LNCAP (cell line): ENCODE results near the gene TMEM219.

Experiments used
- TF ChIP-seq, protein P1 (sequence below): fragments of 450-650 bp; IDR thresholded peaks from 2 replicates; pipeline ENCODE4 v1.5.1; 2017; ENCODE audit warnings: mild to moderate bottlenecking

The TMEM219 gene

DNA sequence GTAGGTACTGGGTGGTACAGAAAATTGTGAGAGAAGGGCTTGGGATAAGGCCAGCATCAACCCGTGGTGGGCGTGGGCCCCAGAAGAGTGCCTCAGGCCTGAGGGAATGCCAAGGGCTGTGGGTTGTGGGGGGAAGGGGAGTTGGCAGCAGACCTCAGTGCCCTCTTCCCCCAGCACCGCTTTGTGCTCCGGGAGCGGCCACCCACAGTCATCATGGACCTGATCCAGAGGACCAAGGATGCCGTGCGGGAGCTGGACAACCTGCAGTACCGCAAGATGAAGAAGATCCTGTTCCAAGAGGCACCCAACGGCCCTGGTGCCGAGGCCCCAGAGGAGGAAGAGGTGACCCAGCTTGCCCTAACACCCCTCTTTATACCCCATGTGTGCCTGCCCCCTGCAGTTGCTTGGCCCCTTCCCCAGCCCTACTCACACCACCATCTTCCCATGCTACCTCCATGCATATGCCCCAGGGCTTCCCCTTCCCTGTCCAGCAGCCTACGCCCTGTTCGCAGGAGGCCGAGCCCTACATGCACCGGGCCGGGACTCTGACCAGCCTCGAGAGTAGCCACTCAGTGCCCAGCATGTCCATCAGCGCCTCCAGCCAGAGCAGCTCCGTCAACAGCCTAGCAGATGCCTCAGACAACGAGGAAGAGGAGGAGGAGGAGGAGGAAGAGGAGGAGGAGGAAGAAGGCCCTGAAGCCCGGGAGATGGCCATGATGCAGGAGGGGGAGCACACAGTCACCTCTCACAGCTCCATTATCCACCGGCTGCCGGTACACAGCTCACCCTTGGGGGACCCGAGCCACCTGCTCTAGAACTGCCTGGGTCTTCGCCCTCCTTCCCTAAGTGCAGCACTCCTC is 20.9 kb downstream of the TMEM219 start:
- TF ChIP-seq, protein P1, sequence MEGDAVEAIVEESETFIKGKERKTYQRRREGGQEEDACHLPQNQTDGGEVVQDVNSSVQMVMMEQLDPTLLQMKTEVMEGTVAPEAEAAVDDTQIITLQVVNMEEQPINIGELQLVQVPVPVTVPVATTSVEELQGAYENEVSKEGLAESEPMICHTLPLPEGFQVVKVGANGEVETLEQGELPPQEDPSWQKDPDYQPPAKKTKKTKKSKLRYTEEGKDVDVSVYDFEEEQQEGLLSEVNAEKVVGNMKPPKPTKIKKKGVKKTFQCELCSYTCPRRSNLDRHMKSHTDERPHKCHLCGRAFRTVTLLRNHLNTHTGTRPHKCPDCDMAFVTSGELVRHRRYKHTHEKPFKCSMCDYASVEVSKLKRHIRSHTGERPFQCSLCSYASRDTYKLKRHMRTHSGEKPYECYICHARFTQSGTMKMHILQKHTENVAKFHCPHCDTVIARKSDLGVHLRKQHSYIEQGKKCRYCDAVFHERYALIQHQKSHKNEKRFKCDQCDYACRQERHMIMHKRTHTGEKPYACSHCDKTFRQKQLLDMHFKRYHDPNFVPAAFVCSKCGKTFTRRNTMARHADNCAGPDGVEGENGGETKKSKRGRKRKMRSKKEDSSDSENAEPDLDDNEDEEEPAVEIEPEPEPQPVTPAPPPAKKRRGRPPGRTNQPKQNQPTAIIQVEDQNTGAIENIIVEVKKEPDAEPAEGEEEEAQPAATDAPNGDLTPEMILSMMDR = no peak

DNA sequence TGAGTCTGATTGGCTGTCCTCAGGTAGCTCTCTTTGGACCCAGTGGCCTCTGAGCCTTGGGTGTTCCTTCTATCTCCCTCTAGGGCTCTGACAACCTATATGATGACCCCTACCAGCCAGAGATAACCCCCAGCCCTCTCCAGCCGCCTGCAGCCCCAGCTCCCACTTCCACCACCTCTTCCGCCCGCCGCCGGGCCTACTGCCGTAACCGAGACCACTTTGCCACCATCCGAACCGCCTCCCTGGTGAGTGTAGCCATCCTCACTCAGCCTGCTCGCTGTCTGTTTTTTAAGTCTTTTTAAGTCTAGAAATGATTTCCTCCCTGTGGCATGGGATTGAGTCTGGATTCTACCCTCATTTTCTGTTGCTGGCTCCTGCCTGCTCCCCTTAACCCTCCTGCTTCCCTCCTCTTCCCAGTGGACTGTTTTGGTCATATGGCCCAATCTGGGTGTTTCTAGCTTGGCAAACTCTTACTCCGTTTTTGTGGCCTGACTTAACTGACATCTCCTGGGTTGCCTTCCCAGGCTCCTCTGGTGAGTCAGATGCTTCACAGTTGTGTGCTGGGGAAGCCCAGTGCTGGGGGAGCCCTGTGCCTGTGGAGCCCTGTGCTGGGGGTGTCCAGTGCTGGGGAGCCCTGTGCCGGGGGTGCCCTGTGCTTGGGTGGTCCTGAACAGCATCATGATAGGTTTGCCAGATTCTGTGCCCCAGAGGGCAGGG is 21.7 kb downstream of the TMEM219 start:
- TF ChIP-seq, protein P1 = no peak

DNA sequence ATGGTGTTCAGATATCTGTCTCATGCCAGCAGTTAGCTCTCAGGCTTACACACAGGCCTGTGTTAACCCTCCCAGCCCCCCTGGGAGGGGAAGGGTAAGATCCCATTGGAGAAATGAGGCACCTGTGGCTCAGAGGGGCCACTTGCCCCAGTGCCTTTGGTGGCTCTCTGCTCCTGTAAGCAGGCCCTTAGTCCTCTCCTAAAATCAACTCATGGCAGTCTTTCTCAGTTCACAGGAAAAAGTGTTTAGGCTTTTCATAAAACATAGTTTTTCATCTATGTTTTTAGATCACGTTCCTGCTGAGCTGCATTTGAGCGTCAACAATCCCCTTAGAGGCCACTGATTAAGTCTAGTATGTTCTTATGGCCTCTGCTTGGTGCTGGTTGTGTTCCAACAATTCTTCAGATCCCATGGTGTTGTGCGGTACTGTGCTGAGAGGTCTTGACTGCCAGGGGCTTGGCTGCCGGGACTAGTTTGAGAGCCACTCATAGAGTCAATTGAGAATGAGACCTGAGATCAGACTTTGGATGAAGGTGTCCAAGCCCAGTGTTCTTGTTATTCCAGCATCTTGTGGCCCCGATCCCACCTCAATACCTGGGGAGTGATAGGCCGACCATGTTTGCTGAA is 22.4 kb downstream of the TMEM219 start:
- TF ChIP-seq, protein P1 = no peak

DNA sequence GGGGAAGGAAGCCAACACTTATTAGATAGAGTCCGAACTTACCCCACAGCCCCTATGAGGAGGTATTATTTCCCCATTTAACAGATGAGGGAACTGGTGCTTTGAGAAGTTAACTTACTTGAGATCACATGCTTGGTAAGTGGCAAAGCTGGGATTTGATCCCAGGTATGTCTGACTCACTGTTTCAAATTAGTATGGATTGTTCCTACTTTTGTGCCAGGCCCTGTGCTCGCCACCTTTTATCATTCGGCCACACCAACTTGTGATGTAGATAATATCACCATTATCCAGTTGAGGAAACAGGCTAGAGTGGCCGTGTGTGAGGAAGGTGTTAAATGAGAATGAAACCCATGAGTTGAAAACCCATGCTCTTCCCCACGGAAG is 22.9 kb downstream of the TMEM219 start:
- TF ChIP-seq, protein P1 = no peak

DNA sequence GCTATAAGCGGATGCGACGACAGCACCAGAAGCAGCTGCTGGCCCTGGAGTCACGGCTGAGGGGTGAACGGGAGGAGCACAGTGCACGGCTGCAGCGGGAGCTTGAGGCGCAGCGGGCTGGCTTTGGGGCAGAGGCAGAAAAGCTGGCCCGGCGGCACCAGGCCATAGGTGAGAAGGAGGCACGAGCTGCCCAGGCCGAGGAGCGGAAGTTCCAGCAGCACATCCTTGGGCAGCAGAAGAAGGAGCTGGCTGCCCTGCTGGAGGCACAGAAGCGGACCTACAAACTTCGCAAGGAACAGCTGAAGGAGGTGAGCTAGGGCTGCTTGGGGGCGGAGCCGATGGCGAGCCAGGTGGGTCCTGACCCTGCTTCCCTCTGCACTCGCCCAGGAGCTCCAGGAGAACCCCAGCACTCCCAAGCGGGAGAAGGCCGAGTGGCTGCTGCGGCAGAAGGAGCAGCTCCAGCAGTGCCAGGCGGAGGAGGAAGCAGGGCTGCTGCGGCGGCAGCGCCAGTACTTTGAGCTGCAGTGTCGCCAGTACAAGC is 23.5 kb downstream of the TMEM219 start:
- TF ChIP-seq, protein P1 = no peak

DNA sequence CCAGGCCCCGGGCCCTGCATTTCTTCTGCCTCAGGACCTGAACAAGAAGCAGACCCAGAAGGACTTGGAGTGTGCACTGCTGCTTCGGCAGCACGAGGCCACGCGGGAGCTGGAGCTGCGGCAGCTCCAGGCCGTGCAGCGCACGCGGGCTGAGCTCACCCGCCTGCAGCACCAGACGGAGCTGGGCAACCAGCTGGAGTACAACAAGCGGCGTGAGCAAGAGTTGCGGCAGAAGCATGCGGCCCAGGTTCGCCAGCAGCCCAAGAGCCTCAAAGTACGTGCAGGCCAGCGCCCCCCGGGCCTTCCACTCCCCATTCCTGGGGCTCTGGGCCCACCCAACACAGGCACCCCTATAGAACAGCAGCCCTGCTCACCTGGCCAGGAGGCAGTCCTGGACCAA is 24.4 kb downstream of the TMEM219 start:
- TF ChIP-seq, protein P1 = no peak

DNA sequence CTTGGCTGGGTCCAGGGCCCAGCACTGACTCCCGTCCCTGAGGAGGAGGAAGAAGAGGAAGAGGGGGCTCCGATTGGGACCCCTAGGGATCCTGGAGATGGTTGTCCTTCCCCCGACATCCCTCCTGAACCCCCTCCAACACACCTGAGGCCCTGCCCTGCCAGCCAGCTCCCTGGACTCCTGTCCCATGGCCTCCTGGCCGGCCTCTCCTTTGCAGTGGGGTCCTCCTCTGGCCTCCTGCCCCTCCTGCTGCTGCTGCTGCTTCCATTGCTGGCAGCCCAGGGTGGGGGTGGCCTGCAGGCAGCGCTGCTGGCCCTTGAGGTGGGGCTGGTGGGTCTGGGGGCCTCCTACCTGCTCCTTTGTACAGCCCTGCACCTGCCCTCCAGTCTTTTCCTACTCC is 25.1 kb downstream of the TMEM219 start:
- TF ChIP-seq, protein P1 = no peak
